Measurements from ENCODE around the gene ANKRD13A.

GRCh38 chr12:109961201-109961600 is 38.0 kb upstream of the ANKRD13A start:
- TF ChIP-seq CTCF (conservative IDR thresholded peaks at IDR 0.05; ENCODE audit: low read depth in 2 of 2) (no peak), POLR2AphosphoS5 (IDR thresholded peaks at IDR 0.05; ENCODE audit: low read depth) (no peak), REST (IDR thresholded peaks at IDR 0.05; ENCODE audit: unreplicated experiment) (no peak), ETS1 (IDR thresholded peaks at IDR 0.05) (no peak), EZH2 (IDR thresholded peaks at IDR 0.05; ENCODE audit: low read depth, unreplicated experiment) (no peak), JUNB (IDR thresholded peaks at IDR 0.05; ENCODE audit: unreplicated experiment) (no peak), EZH2phosphoT487 (IDR thresholded peaks at IDR 0.05; ENCODE audit: unreplicated experiment) (no peak), NANOG (IDR thresholded peaks at IDR 0.05; ENCODE audit: borderline replicate concordance) (no peak), ZNF114 (CRISPR knock-in tag; IDR thresholded peaks at IDR 0.05) (no peak), ZNF331 (CRISPR knock-in tag; IDR thresholded peaks at IDR 0.05; ENCODE audit: low read depth) (no peak)

All from GM23338 (cell line).